ENCODE data around the gene REV1.
"Not testable (repeated sequence)": the region's sequence is repeated elsewhere in the genome, so short reads cannot be mapped to it uniquely, and the experiment has no call there.

REV1 gene

GRCh38 chr2:99478632-99479031 is 11.2 kb downstream of the REV1 start:
- no peak for DNase-seq (ENCODE audit: low read depth, low spot score)
- no peak for TF ChIP-seq CTCF (IDR thresholded peaks at IDR 0.05; ENCODE audit: low read depth, low read length)
- in situ Hi-C loops (cut with HindIII; ENCODE audit: low sequenced_read_pairs), result no loop called here
- no peak overlapping the region for H3K4me3 ChIP-seq (ENCODE audit: low read depth, low read length)

- no peak for TF ChIP-seq CTCF (IDR thresholded peaks at IDR 0.05; ENCODE audit: low read depth, low read length)
- no peak overlapping the region for H3K4me3 ChIP-seq (ENCODE audit: low read depth, low read length)
- DNase-seq (ENCODE audit: low read depth, low spot score), result no peak
- in situ Hi-C loops (cut with HindIII; ENCODE audit: low sequenced_read_pairs), result no loop called here
Measured at GRCh38 chr2:99477054-99477453, 12.8 kb downstream of the REV1 start.

GRCh38 chr2:99476629-99477028 is 13.2 kb downstream of the REV1 start:
- no peak overlapping the region for H3K4me3 ChIP-seq (ENCODE audit: low read depth, low read length)
- no peak for DNase-seq (ENCODE audit: low read depth, low spot score)
- in situ Hi-C loops (cut with HindIII; ENCODE audit: low sequenced_read_pairs), result no loop called here
- TF ChIP-seq CTCF (IDR thresholded peaks at IDR 0.05; ENCODE audit: low read depth, low read length), result no peak

- H3K4me3 ChIP-seq (ENCODE audit: low read depth, low read length); in situ Hi-C loops (cut with HindIII; ENCODE audit: low sequenced_read_pairs): not testable (repeated sequence)
Measured at GRCh38 chr2:99475095-99475494, 14.7 kb downstream of the REV1 start.

GRCh38 chr2:99473518-99474083 is 16.2 kb downstream of the REV1 start:
- H3K4me3 ChIP-seq (ENCODE audit: low read depth, low read length), result no peak overlapping the region
- DNase-seq (ENCODE audit: low read depth, low spot score), result no peak
- no peak for TF ChIP-seq CTCF (IDR thresholded peaks at IDR 0.05; ENCODE audit: low read depth, low read length)
- in situ Hi-C loops (cut with HindIII; ENCODE audit: low sequenced_read_pairs), result no loop called here

More at GRCh38 chr2:99475095-99475494, 14.7 kb downstream of the REV1 start:
- not testable (repeated sequence) for DNase-seq (ENCODE audit: low read depth, low spot score)

- in situ Hi-C loops (cut with HindIII; ENCODE audit: low sequenced_read_pairs), result no loop called here
- H3K4me3 ChIP-seq (ENCODE audit: low read depth, low read length), result no peak overlapping the region
- DNase-seq (ENCODE audit: low read depth, low spot score), result no peak
- no peak for TF ChIP-seq CTCF (IDR thresholded peaks at IDR 0.05; ENCODE audit: low read depth, low read length)
Measured at GRCh38 chr2:99472600-99472960, 17.2 kb downstream of the REV1 start.

- H3K4me3 ChIP-seq (ENCODE audit: low read depth, low read length), result no peak overlapping the region
- DNase-seq (ENCODE audit: low read depth, low spot score), result no peak
- TF ChIP-seq CTCF (IDR thresholded peaks at IDR 0.05; ENCODE audit: low read depth, low read length), result no peak
- in situ Hi-C loops (cut with HindIII; ENCODE audit: low sequenced_read_pairs), result no loop called here
Measured at GRCh38 chr2:99471654-99472599, 17.9 kb downstream of the REV1 start.
